NCI-H69 (cell line): Measurements from ENCODE around the gene QSOX2.
"Not testable (repeated sequence)": the region's sequence is repeated elsewhere in the genome, so short reads cannot be mapped to it uniquely, and the experiment has no call there.

ENCODE experiments used
- DNase-seq: peaks from one replicate; lab custom pipeline; 2025; lab: John Stamatoyannopoulos, UW

Gene QSOX2

GRCh38 chr9:136236471-136237410, 8.9 kb downstream of the QSOX2 start:
- DNase-seq: not testable (repeated sequence)

GRCh38 chr9:136235709-136236455, 9.7 kb downstream of the QSOX2 start:
- no peak for DNase-seq

- DNase-seq: no peak
Observed at GRCh38 chr9:136235171-136235570, 10.4 kb downstream of the QSOX2 start.

DNA sequence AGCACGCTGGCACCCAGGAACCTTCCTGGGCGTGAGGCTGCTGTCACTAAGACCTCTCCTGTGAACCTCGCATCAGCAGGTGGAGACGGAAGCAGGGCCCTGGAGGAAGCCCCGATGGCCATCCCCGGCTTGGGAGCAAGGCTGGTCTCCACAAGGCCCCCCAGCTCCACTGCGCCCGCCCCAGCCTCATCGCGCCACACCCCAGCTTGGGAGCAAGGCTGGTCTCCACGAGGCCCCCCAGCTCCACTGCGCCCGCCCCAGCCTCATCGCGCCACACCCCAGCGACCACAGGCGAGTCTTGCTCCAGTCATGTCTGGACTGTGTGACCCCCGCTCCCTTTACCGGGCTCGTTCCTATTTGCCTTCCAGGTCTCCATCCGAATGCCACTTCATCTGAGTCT, 11.0 kb downstream of the QSOX2 start:
- no peak for DNase-seq

DNA sequence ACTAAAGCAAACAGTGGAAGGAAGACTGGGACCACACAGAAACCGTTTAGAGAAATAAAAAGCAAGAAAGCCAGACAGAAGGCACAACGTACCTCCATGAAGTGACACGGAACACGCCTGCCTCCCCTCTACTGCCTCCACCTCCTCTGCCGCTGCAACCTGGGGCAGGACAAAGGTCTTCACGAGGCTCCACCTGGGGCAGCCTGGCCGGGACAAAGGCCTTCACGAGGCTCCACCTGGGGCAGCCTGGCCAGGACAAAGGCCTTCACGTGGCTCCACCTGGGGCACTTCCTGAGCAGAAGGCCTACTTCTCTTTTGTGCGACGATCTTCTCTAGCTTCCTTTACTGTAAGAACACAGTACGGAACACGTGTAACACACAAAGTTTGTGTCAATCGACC, 11.7 kb downstream of the QSOX2 start:
- no peak for DNase-seq

GRCh38 chr9:136233411-136233810, 12.2 kb downstream of the QSOX2 start:
- no peak for DNase-seq

- DNase-seq: peak; percentile 64
Observed at GRCh38 chr9:136232969-136233368, 12.6 kb downstream of the QSOX2 start.

GRCh38 chr9:136231478-136232297, 13.9 kb downstream of the QSOX2 start:
- DNase-seq: no peak

DNA sequence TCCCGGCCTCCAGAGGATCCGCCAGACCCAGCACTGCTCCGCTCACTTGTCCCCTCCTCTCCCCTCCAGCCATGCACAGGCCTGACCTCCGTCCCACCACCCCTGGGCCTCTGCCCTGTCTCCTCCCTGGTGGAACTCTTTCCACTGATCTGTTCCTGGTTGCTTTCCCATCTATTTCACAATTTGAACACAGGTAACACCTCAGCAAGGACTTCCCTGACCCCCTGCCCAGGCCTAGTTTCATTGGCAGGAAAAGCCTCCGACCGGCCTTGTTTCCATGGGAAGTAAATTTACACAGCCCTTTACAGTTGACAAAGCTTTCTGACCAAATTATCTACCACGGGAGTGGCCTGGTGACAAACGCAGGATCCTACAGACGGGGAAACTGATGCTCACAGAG, 14.8 kb downstream of the QSOX2 start:
- DNase-seq: no peak

- no peak for DNase-seq
Observed at GRCh38 chr9:136230365-136230764, 15.2 kb downstream of the QSOX2 start.

DNA sequence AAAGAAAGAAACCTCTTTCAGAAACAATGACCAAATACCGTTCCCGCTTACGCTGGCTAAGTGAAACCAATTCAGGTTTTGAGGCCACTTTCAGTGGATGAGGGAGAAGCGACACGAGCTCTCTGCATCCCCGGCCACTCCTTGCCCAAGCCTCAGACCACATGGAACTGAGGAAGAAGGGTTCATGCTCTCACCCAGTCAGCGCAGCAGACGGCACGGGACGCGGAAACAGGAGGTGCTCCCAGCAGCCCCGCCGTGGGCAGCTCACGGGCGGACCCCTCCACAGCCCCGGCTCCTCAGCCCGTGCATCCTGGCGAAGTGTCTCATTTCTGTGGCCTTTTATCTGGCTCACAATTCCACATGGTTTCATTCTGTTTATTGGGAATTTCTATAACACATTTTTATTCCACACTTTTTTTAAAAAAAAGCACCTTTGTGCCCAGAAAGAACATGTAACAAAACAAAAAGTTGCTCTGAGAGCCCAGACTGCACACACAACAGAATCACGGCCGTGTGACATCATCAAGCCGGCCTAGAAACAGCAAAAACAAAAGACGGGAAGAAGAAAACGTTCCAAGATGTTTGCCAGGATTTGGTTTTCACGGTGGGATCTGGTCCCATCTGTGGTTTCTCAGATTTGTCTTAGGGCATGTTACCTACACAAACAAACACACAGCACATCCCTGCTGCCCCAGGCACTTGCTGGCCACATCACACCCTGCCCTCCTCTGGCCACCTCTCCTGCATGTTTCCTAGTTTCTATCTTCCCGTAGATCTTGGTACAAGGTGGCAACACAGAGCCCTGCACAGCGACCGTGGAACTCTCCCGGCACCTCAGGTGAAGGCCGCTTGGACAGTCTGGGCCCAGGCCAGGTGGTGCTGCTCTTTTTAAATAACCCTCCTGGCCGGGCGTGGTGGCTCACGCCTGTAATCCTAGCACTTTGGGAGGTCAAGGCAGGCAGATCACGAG, 16.2 kb downstream of the QSOX2 start:
- DNase-seq: no peak

DNA sequence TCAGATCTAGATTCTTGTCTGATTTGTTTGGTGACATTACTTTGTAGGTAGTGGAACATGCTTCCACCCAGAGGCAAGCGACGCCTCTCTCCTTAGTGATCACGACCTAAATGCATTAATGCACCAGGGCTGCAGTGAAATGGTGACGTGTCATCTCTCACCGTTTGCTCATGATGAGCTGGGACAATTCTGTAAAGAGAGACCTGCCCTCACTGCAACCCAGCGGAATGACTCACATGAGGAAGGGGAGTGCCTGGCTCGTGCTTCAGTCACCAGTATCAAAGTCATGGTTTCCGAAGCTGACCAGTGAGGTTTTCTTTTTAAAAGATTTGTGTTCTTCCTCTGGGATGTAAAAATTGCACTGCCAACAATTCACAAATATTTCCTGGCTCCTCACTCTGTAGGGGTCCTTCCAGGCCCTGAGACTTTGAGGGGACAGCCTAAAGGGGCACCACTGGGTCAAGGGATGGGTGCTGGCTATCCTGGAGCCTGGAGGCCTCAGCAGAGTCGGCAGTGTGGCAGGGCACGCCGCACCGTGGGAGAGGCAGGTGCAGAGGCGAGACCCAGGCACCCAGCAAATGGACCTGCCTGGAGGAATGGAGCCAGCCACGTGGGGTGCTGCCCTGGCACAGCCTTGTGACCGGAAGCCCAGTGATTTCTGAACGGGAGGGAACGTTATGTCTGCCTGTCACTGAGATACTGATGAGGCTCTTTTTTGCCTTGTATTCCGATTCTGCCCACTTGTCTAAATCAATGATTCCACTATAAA, 17.3 kb downstream of the QSOX2 start:
- no peak for DNase-seq

DNA sequence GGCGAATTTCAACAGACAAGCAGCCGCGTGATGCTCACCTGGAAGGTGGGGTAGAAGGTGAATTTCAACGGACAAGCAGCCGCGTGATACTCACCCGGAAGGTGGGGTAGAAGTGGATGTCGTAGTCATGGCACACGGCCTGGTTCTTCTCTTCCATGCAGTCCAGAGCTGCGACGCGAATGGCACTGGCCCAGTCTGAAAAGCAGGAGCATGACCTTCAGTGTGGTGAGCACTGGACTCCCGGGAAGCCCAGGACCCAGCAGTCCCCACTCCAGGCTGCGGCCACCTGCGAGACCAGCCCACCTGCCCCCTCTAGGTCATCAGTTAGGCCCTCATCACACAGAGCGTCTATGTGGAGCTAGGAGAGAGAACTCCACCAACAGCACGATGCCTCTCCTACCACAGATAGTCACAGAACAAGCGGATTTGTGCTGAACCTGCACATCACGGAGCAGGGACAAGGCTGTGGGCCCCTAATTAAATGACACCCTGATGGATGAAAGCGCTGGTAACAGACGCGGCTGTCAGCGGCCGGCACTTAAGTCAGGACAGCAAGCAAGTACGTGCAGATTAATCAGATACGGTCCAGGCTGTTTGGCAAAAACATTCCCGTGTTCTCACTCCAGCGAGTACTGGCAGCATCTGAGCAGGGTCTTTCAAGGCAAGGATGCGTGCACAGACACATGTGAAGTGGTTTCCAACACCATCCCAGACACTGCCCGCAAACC, 18.8 kb downstream of the QSOX2 start:
- no peak for DNase-seq

DNA sequence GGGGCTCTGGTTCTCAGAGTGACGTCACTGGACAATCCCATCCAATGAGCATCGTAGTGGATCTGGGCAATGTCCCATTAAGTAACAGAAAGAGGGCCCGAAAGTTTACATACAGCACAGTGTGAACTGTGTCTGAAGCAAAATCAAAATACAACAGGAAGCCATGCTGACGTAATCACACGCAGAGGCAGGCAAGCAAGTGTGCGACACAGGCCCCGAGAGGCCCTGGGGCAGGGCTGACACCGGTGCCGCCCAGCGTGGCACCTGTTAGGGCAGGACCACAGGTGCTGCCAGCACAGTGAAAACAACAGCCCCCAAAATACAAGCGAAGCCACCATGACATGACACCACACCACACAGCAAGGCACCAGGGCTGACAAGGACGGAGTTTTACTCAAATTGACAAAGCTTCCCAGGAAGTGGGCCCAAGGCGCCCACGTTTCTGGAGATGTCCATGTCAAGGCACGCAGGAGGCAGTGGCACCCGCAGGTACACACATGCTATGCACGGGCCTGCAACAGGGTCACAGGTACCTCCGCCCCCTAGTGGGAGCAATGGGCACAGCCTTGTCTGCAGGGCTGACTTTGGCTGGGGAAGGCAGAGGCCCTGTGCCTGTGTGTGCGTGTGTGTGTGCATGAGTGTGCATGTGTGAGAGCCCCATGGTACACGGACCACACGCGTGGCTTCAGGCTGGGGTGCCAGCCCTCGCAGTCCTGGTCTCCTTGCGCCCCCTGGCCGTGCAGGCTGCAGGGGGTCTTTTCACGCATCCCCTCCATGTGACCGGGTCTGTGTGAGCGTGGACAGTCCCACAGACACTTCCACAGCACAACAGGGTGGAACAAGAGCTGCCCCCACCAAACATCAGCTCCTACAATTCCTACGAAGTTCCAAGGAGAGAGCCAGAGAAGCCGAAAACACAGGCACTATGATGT, 19.6 kb downstream of the QSOX2 start:
- peak; percentile 72 for DNase-seq

- DNase-seq: no peak
Observed at GRCh38 chr9:136225366-136225747, 20.3 kb downstream of the QSOX2 start.

DNA sequence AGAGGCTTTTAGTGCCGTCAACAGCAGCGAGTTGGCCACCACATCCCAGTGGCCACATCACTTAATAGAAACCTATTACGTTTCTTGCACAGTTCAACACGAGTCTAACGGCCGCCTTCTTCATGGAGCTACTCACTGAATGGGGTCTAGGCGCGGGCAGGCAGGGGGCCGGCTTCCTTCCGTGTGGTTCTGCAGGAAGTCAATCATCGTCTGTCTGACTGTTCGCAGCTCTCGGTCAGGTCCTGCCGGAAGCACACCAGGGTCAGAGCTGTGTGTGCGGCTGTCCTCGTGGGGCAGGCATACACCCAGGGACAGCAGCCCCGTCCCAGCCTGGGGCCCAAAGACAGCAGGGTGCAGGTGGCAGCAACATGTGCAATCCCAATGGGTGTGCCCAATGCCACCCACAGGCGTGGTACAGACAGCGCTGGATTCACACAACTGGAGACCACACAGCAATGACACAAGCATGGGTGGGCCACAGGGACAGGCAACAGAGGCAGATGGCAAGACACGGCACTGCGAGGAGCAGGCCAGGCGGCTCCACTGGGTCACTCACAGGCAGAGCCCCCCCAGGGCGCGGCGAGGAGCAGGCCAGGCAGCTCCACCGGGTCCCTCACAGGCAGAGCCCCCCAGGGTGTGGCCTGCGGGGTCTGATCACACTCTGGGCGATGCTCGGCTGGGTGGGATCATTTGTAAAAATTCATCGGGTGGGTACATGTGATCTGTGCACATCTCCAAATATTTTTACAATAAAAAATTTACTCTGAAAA, 21.6 kb downstream of the QSOX2 start:
- DNase-seq: no peak

DNA sequence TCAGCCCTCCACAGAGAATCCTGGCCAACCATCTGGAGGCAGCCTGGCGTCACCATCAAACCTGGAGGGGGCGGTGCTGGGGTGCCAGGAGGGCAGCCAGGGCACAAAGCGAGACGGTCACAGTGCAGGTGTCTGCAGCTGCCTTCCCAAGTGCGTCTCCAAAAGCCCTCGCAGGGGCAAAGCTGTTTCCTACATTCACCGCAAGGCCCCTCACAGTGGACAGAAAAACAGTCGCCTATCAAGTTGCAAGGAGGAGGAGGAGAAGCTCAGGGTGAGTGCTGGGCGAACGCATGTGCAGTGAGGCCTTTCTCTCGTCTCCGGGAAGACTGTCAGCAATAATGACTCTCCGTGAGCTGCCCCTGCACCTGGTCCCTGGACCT, 22.7 kb downstream of the QSOX2 start:
- no peak for DNase-seq
